ENCODE measurements around the gene CST7.

- no peak for TF ChIP-seq POLR2A (IDR thresholded peaks at IDR 0.05; ENCODE audit: borderline replicate concordance, extremely low read depth, insufficient read depth, insufficient read length)
- no peak for TF ChIP-seq EGR1 (IDR thresholded peaks at IDR 0.05; ENCODE audit: low read depth)
- TF ChIP-seq EZH2phosphoT487 (IDR thresholded peaks at IDR 0.05; ENCODE audit: borderline replicate concordance), result no peak
Observed at GRCh38 chr20:24908642-24909041, 40.4 kb upstream of the CST7 start.
